Activated effector memory CD4-positive, alpha-beta T cell treated with Interleukin-2 at 50 U/mL for 16 hours (primary cell): Measurements from ENCODE around the gene HOXA7.

Experiments used
- DNase-seq: peaks from one replicate; pipeline ENCODE4 v3.0.0-alpha.2; 2020

Gene HOXA7

GRCh38 chr7:27157702-27158431, 1.4 kb upstream of the HOXA7 start:
- DNase-seq: no peak

GRCh38 chr7:27156916-27157701, 634 bp upstream of the HOXA7 start:
- no peak for DNase-seq

GRCh38 chr7:27155816-27156507, 513 bp downstream of the HOXA7 start:
- no peak for DNase-seq

GRCh38 chr7:27154901-27155815, 1.3 kb downstream of the HOXA7 start:
- no peak for DNase-seq

- no peak for DNase-seq
These were observed 2.1 kb downstream of the HOXA7 start for GRCh38 chr7:27154369-27154768.

GRCh38 chr7:27153526-27153925, 2.9 kb downstream of the HOXA7 start:
- no peak for DNase-seq

GRCh38 chr7:27152816-27153442, 3.5 kb downstream of the HOXA7 start:
- no peak for DNase-seq

- no peak for DNase-seq
These were observed 4.3 kb downstream of the HOXA7 start, which contains the start of gene HOXA3 for GRCh38 chr7:27151931-27152815. TSS of gene HOXA3 (minus strand) at chr7:27152583. CDS start at chr7:27110640, 41,943 bp downstream.

- no peak for DNase-seq
These were observed 5.0 kb downstream of the HOXA7 start for GRCh38 chr7:27151341-27151930.

- peak; percentile 54 for DNase-seq
These were observed 5.7 kb downstream of the HOXA7 start for GRCh38 chr7:27150568-27151340.

GRCh38 chr7:27149842-27150567, 6.5 kb downstream of the HOXA7 start:
- DNase-seq: no peak

GRCh38 chr7:27148756-27149641, 7.5 kb downstream of the HOXA7 start:
- no peak for DNase-seq

- no peak for DNase-seq
These were observed 8.3 kb downstream of the HOXA7 start for GRCh38 chr7:27148031-27148755.

- no peak for DNase-seq
These were observed 9.1 kb downstream of the HOXA7 start, which contains the start of gene HOXA6 for GRCh38 chr7:27147199-27148030. TSS of gene HOXA6 (minus strand) at chr7:27147774. CDS start at chr7:27147749, 25 bp downstream.

GRCh38 chr7:27146491-27147198, 9.8 kb downstream of the HOXA7 start:
- DNase-seq: no peak
